K562 (cell line): ENCODE data around the gene CT47A1. TPM values are rescaled to one million over a fixed set of nuclear protein-coding genes. Genes with fewer than 3 reads are reported as not detected.

ENCODE experiments used
- ATAC-seq: fragments of 200-7000 bp; cut with Tn5 transposase; 3 replicates; pipeline ENCODE4 v1.9.1; 2020; ENCODE audit warnings: moderate library complexity
- BruUV-seq: library from RNA; stranded (reverse); fragments of 400-500 nt; replicated peaks from 2 replicates; lab custom pipeline; 2021; lab: Mats Ljungman, UMichigan
- CTCF ChIA-PET: fragments of 300-600 bp; formaldehyde crosslinking; extraction: SDS; loops from one replicate; lab custom pipeline; 2021; ENCODE audit warnings: low intra/inter-chr PET ratio; lab: Yijun Ruan, JAX
- POLR2A ChIA-PET: fragments of 300-600, 350-650 bp; sonication (Branson Sonifier 250); formaldehyde crosslinking; extraction: SDS; loops from one replicate; lab custom pipeline; 2021; ENCODE audit warnings: antibody characterized with exemption, inconsistent platforms; lab: Yijun Ruan, JAX
- DNase-seq, 4 experiments: peaks; one replicate each; pipeline versions ENCODE4 v3.0.0 to v3.0.0-alpha.2; 2011 to 2018; ENCODE audit warnings: low spot score in 3 of 4, mixed read lengths in 3 of 4; ENCODE audit errors: extremely low read depth in 1 of 4
- FAIRE-seq: peaks from 2 replicates; lab custom pipeline; 2011; peaks lifted over from hg19 to GRCh38; lab: Jason Lieb, UNC
- H2AFZ ChIP-seq: 2 replicates; pipeline ENCODE4 v1.6.0; 2011; ENCODE audit warnings: low read depth, low read length, control low read depth, inconsistent platforms
- H3K27ac ChIP-seq: fragments of 200-600 bp; 3 replicates; pipeline ENCODE4 v1.8.0; 2011; ENCODE audit warnings: low read depth, mild to moderate bottlenecking, control low read depth, inconsistent platforms, low read length, moderate library complexity, mixed read lengths; ENCODE audit errors: extremely low read depth
- H3K27me3 ChIP-seq, 2 experiments: fragments of 300-600 bp in 1 of 2; 2 replicates in 1 of 2; 3 replicates in 1 of 2; pipeline versions ENCODE4 v1.6.0 to v1.8.0; 2011; ENCODE audit warnings: inconsistent platforms in 2 of 2, low read length in 2 of 2, mild to moderate bottlenecking in 1 of 2, mixed read lengths in 1 of 2, moderate library complexity in 1 of 2; ENCODE audit not compliant: control insufficient read depth in 2 of 2, insufficient read depth in 2 of 2
- H3K36me3 ChIP-seq: fragments of 300-600 bp; 3 replicates; pipeline ENCODE4 v1.8.0; 2011; ENCODE audit warnings: mild to moderate bottlenecking, low read length, inconsistent platforms; ENCODE audit not compliant: control insufficient read depth, insufficient read depth
- H3K4me1 ChIP-seq, 2 experiments: fragments of 200-600 bp in 1 of 2; replicated peaks in 1 of 2; 2 replicates in 1 of 2; 3 replicates in 1 of 2; pipeline versions ENCODE4 v1.5.1 to v1.8.0; 2011; ENCODE audit warnings: inconsistent platforms in 2 of 2, low read length in 2 of 2, mild to moderate bottlenecking in 1 of 2, mixed read lengths in 1 of 2, moderate library complexity in 1 of 2; ENCODE audit not compliant: control insufficient read depth in 2 of 2, insufficient read depth in 2 of 2
- H3K4me2 ChIP-seq: 2 replicates; pipeline ENCODE4 v1.6.1; 2011; ENCODE audit warnings: low read length, control low read depth, inconsistent platforms, mixed read lengths; ENCODE audit not compliant: insufficient read depth
- H3K4me3 ChIP-seq: fragments of 200-600 bp; sonication (generic), shearing (Covaris generic); 2 replicates; pipeline ENCODE4 v1.5.1; 2016; ENCODE audit warnings: control low read depth, inconsistent platforms
- H3K79me2 ChIP-seq: fragments of 200-600 bp; 3 replicates; pipeline ENCODE4 v1.8.0; 2011; ENCODE audit warnings: low read length, inconsistent platforms; ENCODE audit not compliant: control insufficient read depth, insufficient read depth
- H3K9ac ChIP-seq, 2 experiments: 2 replicates each; pipeline versions ENCODE4 v1.6.0 to v1.6.1; 2011; ENCODE audit warnings: low read depth in 2 of 2, low read length in 2 of 2, control low read depth in 1 of 2, inconsistent platforms in 1 of 2, mild to moderate bottlenecking in 1 of 2, mixed read lengths in 1 of 2; ENCODE audit not compliant: insufficient read depth in 1 of 2
- H3K9me1 ChIP-seq: one replicate; pipeline ENCODE4 v1.6.0; 2011; ENCODE audit warnings: inconsistent platforms, mild to moderate bottlenecking, low read length, moderate library complexity; ENCODE audit not compliant: control insufficient read depth, insufficient read depth
- H3K9me3 ChIP-seq: replicated peaks from 2 replicates; pipeline ENCODE4 v1.5.1; 2011; ENCODE audit warnings: low read depth, low read length, inconsistent platforms; ENCODE audit not compliant: control insufficient read depth, insufficient read depth
- H4K20me1 ChIP-seq: replicated peaks from 2 replicates; pipeline ENCODE4 v1.6.1; 2011; ENCODE audit warnings: low read length, inconsistent platforms, mixed read lengths; ENCODE audit not compliant: control insufficient read depth, insufficient read depth
- MTF1 ChIP-seq: fragments of 250-450 bp; sonication (Bioruptor Pico); IDR thresholded peaks from 2 replicates; pipeline ENCODE4 v1.9.0; 2021; ENCODE audit warnings: moderate library complexity, mild to moderate bottlenecking, inconsistent platforms, borderline replicate concordance
- PATZ1 ChIP-seq: fragments of 250-450 bp; sonication (Bioruptor Pico); IDR thresholded peaks from 2 replicates; pipeline ENCODE4 v1.5.0; 2020; ENCODE audit warnings: mild to moderate bottlenecking, borderline replicate concordance
- ZNF146 ChIP-seq: IDR thresholded peaks from one replicate; pipeline ENCODE4 v1.6.1; 2018; ENCODE audit warnings: missing compliant biosample characterization; ENCODE audit not compliant: unreplicated experiment
- WGBS: fragments of 100-300 bp; shearing (Covaris generic); methylation state at CpG from one replicate; pipeline ENCODE4 v1.1.6; 2016; ENCODE audit warnings: low coverage, mixed read lengths; ENCODE audit not compliant: insufficient coverage; ENCODE audit errors: missing lambda C conversion rate; 5-methylcytosine and 5-hydroxymethylcytosine counted together
- in situ Hi-C: fragments of 300-500 bp; cut with MboI; formaldehyde crosslinking; loops from 4 replicates; pipeline ENCODE4 v1.15.0; 2018; ENCODE audit warnings: inconsistent platforms, mixed read lengths
- intact Hi-C: fragments of 100-400 bp; cut with micrococcal nuclease; formaldehyde crosslinking; loops from 2 replicates; pipeline ENCODE4 v1.14.2; 2022
- polyA plus RNA-seq, 8 experiments: library from polyadenylated mRNA; depleted of rRNA in 4 of 8; stranded (reverse) in 5 of 8; unstranded in 3 of 8; fragments of >200 nt; fragmentation: Nextera tagmentation in 2 of 8; fragmentation: Illumina TruSeq in 1 of 8; extraction: Ambion mirVana in 2 of 8; extraction: Trizol in 1 of 8; gene quantifications; 2 replicates each; pipeline versions ENCODE4 v1.2.1 to v1.2.3, GENCODE V29; 2011 to 2014; ENCODE audit warnings: inconsistent platforms in 1 of 8, missing spikeins in 1 of 8
- total RNA-seq, 7 experiments: library from RNA; depleted of rRNA in 6 of 7; stranded (reverse); fragments of >200 nt in 6 of 7; fragmentation: Illumina TruSeq in 2 of 7; extraction: Trizol in 2 of 7; gene quantifications; 2 replicates each; pipeline versions ENCODE4 v1.2.1 to v1.2.3, GENCODE V29; 2011 to 2021; ENCODE audit warnings: low replicate concordance in 1 of 7

Gene CT47A1
- total and polyA plus RNA-seq, 9 of the 15 experiments (the other 6 are each of a cell fraction or from before 2014, with no cell fraction given) = 0.80 TPM; not detected in 8

- no peak for TF ChIP-seq MTF1 (CRISPR knock-in tag)
Observed at GRCh38 chrX:121010218-121010617, 24.7 kb upstream of the CT47A1 start (continued).

- Histone ChIP-seq H3K36me3 (no peaks in the 10 kb centered on the region), H3K9me3 (no peaks in the 10 kb centered on the region), H3K9ac (no peak overlapping the region), H3K9me1 (no peaks in the 10 kb centered on the region), H3K79me2 (no peaks in the 10 kb centered on the region), H4K20me1 (no peaks in the 10 kb centered on the region), H3K4me3 (no peak overlapping the region), H3K4me1 (no peaks in the 10 kb centered on the region), H2AFZ (no peak overlapping the region), H3K27me3 (no peaks in the 10 kb centered on the region), H3K4me2 (no peak overlapping the region), H3K27ac (no peak overlapping the region)
- ChIA-PET CTCF (no interaction called here), POLR2A (no interaction called here)
- DNase-seq = no peak
- no TSS peak for BruUV-seq
- WGBS = 13% methylated on average over 3 of the region's 3 CpGs
- in situ Hi-C loops = no loop called here
- intact Hi-C loops = no loop called here
- ATAC-seq = no peak
- FAIRE-seq = no peak
- TF ChIP-seq PATZ1 (CRISPR knock-in tag) (no peak), ZNF146 (CRISPR knock-in tag) (no peak)
Observed at GRCh38 chrX:121009764-121010163, 24.2 kb upstream of the CT47A1 start.
